Choroid plexus epithelial cell (primary cell): ENCODE measurements around the gene PSMB10.

Experiments
- DNase-seq: peaks from one replicate; pipeline ENCODE4 v3.0.0-alpha.2; 2010; ENCODE audit warnings: low read depth
- H3K4me3 ChIP-seq: 2 replicates; pipeline ENCODE4 v1.5.1; 2011; ENCODE audit warnings: low read depth, mild to moderate bottlenecking, control low read depth, low read length, moderate library complexity
- CTCF ChIP-seq: conservative IDR thresholded peaks from 2 replicates; pipeline ENCODE4 v1.5.1; 2011; ENCODE audit warnings: low read depth, mild to moderate bottlenecking, control low read depth, inconsistent platforms, low read length, moderate library complexity

The PSMB10 gene

GRCh38 chr16:67967183-67967957 lies 30.7 kb upstream of the PSMB10 start:
- peak overlapping the region; percentile 84 for H3K4me3 ChIP-seq
- DNase-seq: peak; percentile 37
- no peak for TF ChIP-seq CTCF

GRCh38 chr16:67966549-67967182 lies 30.0 kb upstream of the PSMB10 start:
- TF ChIP-seq CTCF: no peak
- peak; percentile 37 for DNase-seq
- peak overlapping the region; percentile 84 for H3K4me3 ChIP-seq

GRCh38 chr16:67965668-67966548 lies 29.3 kb upstream of the PSMB10 start:
- H3K4me3 ChIP-seq: peak overlapping the region; percentile 84

GRCh38 chr16:67964477-67965131 lies 28.0 kb upstream of the PSMB10 start:
- no peak for TF ChIP-seq CTCF
- no peak overlapping the region for H3K4me3 ChIP-seq
- no peak for DNase-seq

More at GRCh38 chr16:67965668-67966548, 29.3 kb upstream of the PSMB10 start:
- TF ChIP-seq CTCF: no peak
- DNase-seq: peak; percentile 48

- TF ChIP-seq CTCF: no peak
- H3K4me3 ChIP-seq: peak overlapping the region; percentile 34
- DNase-seq: peak; percentile 26
Measured at GRCh38 chr16:67963662-67964321, 27.1 kb upstream of the PSMB10 start.

- TF ChIP-seq CTCF: no peak
- no peak for DNase-seq
- H3K4me3 ChIP-seq: no peak overlapping the region
Measured at GRCh38 chr16:67963292-67963661, 26.6 kb upstream of the PSMB10 start.
